Panc1 (cell line): ENCODE results near the gene PLAAT4. TPM values are rescaled to one million over a fixed set of nuclear protein-coding genes. Genes with fewer than 3 reads are reported as not detected.

ENCODE experiments used
- ATAC-seq: fragments of 200-7000 bp; cut with Tn5 transposase; 2 replicates; pipeline ENCODE4 v1.9.1; 2020; ENCODE audit warnings: mild to moderate bottlenecking, moderate library complexity
- BruUV-seq: library from RNA; stranded (reverse); fragments of 400-500 nt; replicated peaks from 2 replicates; lab custom pipeline; 2021; lab: Mats Ljungman, UMichigan
- CTCF ChIA-PET: fragments of 300-600 bp; sonication (Branson Sonifier 250); formaldehyde crosslinking; loops from one replicate; lab custom pipeline; 2022; ENCODE audit warnings: antibody characterized with exemption; lab: Charles Lee
- POLR2A ChIA-PET: fragments of 300-600 bp; sonication (Branson Sonifier 250); formaldehyde crosslinking; loops from one replicate; lab custom pipeline; 2022; ENCODE audit warnings: antibody characterized with exemption; lab: Charles Lee
- DNase-seq: peaks from one replicate; pipeline ENCODE4 v3.0.0-alpha.2; 2010; ENCODE audit warnings: low read depth, low spot score
- H3K27ac ChIP-seq: 2 replicates; pipeline ENCODE4 v1.5.1; 2011; ENCODE audit warnings: mild to moderate bottlenecking, low read length, inconsistent platforms
- H3K27me3 ChIP-seq: fragments of 200-500 bp; sonication (Bioruptor generic); 2 replicates; pipeline ENCODE4 v1.6.0; 2014; ENCODE audit warnings: low read length, inconsistent platforms; ENCODE audit not compliant: control insufficient read depth, insufficient read depth
- H3K36me3 ChIP-seq: fragments of 200-500 bp; sonication (Bioruptor generic); 2 replicates; pipeline ENCODE4 v1.5.1; 2014; ENCODE audit warnings: inconsistent platforms, mild to moderate bottlenecking, low read length, moderate library complexity; ENCODE audit not compliant: control insufficient read depth, insufficient read depth
- H3K4me1 ChIP-seq: 2 replicates; pipeline ENCODE4 v1.5.1; 2011; ENCODE audit warnings: inconsistent platforms, mild to moderate bottlenecking, low read length, moderate library complexity; ENCODE audit not compliant: control insufficient read depth, insufficient read depth
- H3K4me3 ChIP-seq, 2 experiments: 2 replicates each; pipeline ENCODE4 v1.5.1; 2011 to 2012; ENCODE audit warnings: low read depth in 2 of 2, low read length in 2 of 2, mild to moderate bottlenecking in 2 of 2, inconsistent platforms in 1 of 2, moderate library complexity in 1 of 2
- H3K9me3 ChIP-seq: fragments of 200-500 bp; sonication (Bioruptor generic); 2 replicates; pipeline ENCODE4 v1.5.1; 2014; ENCODE audit warnings: low read depth, mild to moderate bottlenecking, inconsistent platforms, low read length, moderate library complexity; ENCODE audit not compliant: control insufficient read depth, insufficient read depth
- POLR2AphosphoS5 ChIP-seq: IDR thresholded peaks from 2 replicates; pipeline ENCODE4 v1.6.1; 2012; ENCODE audit warnings: mild to moderate bottlenecking, low read depth, low read length, moderate library complexity
- REST ChIP-seq, 2 experiments: IDR thresholded peaks; 2 replicates each; pipeline ENCODE4 v1.6.1; 2011 to 2012; ENCODE audit warnings: low read depth in 2 of 2, control low read depth in 1 of 2, low read length in 1 of 2, mild to moderate bottlenecking in 1 of 2, moderate library complexity in 1 of 2; ENCODE audit not compliant: insufficient read depth in 1 of 2
- SIN3A ChIP-seq: IDR thresholded peaks from 2 replicates; pipeline ENCODE4 v1.6.1; 2012; ENCODE audit warnings: low read depth, mild to moderate bottlenecking, low read length, moderate library complexity, borderline replicate concordance; ENCODE audit not compliant: insufficient read depth
- TCF7L2 ChIP-seq: IDR thresholded peaks from 2 replicates; pipeline ENCODE4 v1.6.1; 2011; ENCODE audit warnings: mild to moderate bottlenecking, low read depth, low read length, inconsistent platforms
- in situ Hi-C: cut with HindIII; loops from 2 replicates; pipeline ENCODE4 v1.10.0; 2016; ENCODE audit warnings: low sequenced_read_pairs, low pct_unique_long_range_greater_than_20kb
- intact Hi-C: fragments of 100-400 bp; cut with micrococcal nuclease; formaldehyde crosslinking; loops from one replicate; pipeline ENCODE4 v1.10.0; 2022; ENCODE audit not compliant: unreplicated experiment
- total RNA-seq: library from RNA; stranded (reverse); gene quantifications from one replicate; pipeline ENCODE4 v1.2.1, GENCODE V29; 2021; ENCODE audit not compliant: unreplicated experiment
- TF ChIP-seq, protein P1 (sequence below): fragments of 450-650 bp; IDR thresholded peaks from 2 replicates; pipeline ENCODE4 v1.5.1; 2017; ENCODE audit warnings: mild to moderate bottlenecking

The PLAAT4 gene
- total RNA-seq, 1 experiment from 2014 or later: 15.2 TPM

DNA sequence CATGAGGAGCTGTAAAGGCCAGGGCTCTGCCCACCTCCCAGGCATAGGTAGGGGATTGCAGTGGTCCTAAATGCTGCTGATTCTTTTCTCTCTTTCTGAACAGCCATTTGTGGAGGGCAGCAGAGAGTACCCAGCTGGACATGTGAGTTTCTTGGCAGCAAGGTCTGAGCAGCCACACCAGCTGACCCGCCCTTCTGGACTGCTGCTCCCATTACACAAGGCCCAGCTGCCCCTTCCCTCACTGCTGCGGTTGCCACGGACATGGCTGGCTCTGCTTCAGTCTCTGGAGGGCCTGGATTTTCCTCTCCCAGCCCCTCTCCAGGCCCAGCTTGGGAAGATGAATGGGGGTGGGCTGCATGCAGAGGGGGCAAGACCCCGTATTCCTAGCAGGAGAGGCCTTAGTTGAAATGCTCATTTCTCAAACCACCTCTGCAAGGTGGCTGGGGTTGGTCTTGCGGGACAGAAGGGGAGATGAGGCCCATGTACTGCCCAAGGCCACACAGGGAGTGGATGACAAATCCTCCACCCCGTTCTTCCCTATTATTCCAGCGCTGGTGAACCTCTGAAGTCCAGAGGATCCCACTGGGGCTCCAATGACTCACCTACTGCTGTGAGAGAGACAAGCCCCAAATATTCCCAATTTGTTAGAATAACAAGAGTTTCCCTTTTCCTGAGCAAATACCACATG lies 26.1 kb upstream of the PLAAT4 start:
- no peak for TF ChIP-seq POLR2AphosphoS5
- TF ChIP-seq SIN3A: no peak
- TF ChIP-seq TCF7L2: no peak
- no peak for TF ChIP-seq REST (IDR thresholded peaks at IDR 0.05; ENCODE audit: insufficient read depth in 1 of 2, low read depth in 2 of 2, low read length in 1 of 2)
- TF ChIP-seq, protein P1, sequence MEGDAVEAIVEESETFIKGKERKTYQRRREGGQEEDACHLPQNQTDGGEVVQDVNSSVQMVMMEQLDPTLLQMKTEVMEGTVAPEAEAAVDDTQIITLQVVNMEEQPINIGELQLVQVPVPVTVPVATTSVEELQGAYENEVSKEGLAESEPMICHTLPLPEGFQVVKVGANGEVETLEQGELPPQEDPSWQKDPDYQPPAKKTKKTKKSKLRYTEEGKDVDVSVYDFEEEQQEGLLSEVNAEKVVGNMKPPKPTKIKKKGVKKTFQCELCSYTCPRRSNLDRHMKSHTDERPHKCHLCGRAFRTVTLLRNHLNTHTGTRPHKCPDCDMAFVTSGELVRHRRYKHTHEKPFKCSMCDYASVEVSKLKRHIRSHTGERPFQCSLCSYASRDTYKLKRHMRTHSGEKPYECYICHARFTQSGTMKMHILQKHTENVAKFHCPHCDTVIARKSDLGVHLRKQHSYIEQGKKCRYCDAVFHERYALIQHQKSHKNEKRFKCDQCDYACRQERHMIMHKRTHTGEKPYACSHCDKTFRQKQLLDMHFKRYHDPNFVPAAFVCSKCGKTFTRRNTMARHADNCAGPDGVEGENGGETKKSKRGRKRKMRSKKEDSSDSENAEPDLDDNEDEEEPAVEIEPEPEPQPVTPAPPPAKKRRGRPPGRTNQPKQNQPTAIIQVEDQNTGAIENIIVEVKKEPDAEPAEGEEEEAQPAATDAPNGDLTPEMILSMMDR: no peak
- DNase-seq (no peak), ATAC-seq (no peak)
- BruUV-seq: no TSS peak
- ChIA-PET CTCF (no interaction called here), POLR2A (no interaction called here)
- H3K27me3 ChIP-seq: no peaks in the 10 kb centered on the region
- intact Hi-C loops (no loop called here), in situ Hi-C loops (no loop called here)
- H3K9me3 ChIP-seq: no peaks in the 10 kb centered on the region
- no peak overlapping the region for H3K27ac ChIP-seq
- H3K4me3 ChIP-seq: no peak overlapping the region
- H3K36me3 ChIP-seq: no peaks in the 10 kb centered on the region
- H3K4me1 ChIP-seq: no peaks in the 10 kb centered on the region

DNA sequence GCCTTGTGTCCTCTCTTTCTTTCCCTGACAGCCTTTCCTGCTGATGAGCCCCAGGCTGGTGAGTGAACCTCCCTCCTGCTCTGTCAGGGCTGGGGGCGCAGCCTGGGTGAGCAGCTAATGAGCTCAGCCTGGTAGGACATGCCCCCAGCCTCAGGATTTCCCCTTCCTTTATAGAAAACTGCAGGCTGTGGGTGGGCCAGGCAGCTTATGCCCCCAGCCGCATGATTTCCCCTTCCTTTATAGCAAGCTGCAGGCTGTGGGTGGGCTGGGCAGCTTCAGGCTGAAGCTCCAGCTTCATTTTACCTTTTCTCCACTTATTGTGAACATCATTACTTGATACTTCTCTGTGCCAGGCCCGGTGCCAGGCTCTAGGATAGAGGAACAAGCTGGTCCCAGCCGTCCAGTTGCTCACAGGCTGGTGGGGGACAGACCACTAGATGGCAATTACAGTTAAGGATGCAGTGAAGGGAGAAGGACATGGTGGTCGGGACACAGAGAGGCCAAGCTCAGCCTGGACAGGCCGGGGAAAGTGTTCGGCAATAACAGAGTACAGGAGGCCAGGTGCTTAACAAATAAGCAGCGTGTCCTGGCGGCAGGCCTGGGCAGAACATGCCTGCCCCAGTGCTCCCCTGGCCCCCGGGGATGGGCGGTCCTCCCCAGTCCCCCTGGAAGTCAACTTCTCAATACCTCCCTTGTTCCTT lies 25.4 kb upstream of the PLAAT4 start:
- Histone ChIP-seq H3K27ac (no peak overlapping the region), H3K4me1 (no peaks in the 10 kb centered on the region), H3K36me3 (no peaks in the 10 kb centered on the region), H3K9me3 (no peaks in the 10 kb centered on the region), H3K27me3 (no peaks in the 10 kb centered on the region), H3K4me3 (no peak overlapping the region)
- intact Hi-C loops: no loop called here
- in situ Hi-C loops: no loop called here
- TF ChIP-seq REST (IDR thresholded peaks at IDR 0.05; ENCODE audit: insufficient read depth in 1 of 2, low read depth in 2 of 2, low read length in 1 of 2): no peak
- no peak for TF ChIP-seq TCF7L2
- TF ChIP-seq SIN3A: no peak
- TF ChIP-seq POLR2AphosphoS5: no peak
- TF ChIP-seq, protein P1: no peak
- no peak for ATAC-seq
- ChIA-PET POLR2A (no interaction called here), CTCF (no interaction called here)
- DNase-seq: no peak
- no TSS peak for BruUV-seq
